Raji (cell line): Measurements from ENCODE around the gene ERC2.

Source experiments
- POLR2A ChIP-seq: IDR thresholded peaks from 2 replicates; pipeline ENCODE4 v1.6.1; 2011; ENCODE audit warnings: low read depth, low read length, control low read depth; ENCODE audit not compliant: insufficient read depth

The ERC2 gene

GRCh38 chr3:55658690-55659562 is 809.3 kb downstream of the ERC2 start:
- 0 out of 2 replicates have a peak, but pooled peaks have one; percentile 29 for TF ChIP-seq POLR2A

GRCh38 chr3:55658270-55658669 is 810.0 kb downstream of the ERC2 start:
- no peak for TF ChIP-seq POLR2A

GRCh38 chr3:55655544-55655943 is 812.7 kb downstream of the ERC2 start:
- TF ChIP-seq POLR2A = no peak

- no peak for TF ChIP-seq POLR2A
These were observed 814.0 kb downstream of the ERC2 start for GRCh38 chr3:55654123-55654760.

DNA sequence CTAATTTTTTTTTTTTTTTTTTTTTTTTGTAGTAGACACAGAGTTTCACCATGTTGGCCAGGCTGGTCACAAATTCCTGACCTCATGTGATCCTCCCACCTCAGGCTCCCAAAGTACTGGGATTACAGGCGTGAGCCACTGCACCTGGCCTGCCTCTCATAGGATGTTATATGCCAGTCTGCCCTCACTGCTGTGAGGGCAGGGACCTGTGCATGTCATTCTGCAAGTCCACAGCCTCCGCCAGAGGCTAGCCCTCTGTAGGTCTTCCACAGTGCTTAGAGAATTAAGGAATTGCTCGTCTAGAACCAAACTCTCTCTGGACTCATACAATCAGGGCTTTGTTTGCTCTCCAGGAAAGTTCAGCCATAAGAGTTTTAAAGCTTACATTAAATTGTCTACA is 817.3 kb downstream of the ERC2 start:
- TF ChIP-seq POLR2A = no peak

GRCh38 chr3:55650011-55650410 is 818.3 kb downstream of the ERC2 start:
- no peak for TF ChIP-seq POLR2A

- TF ChIP-seq POLR2A = no peak
These were observed 818.7 kb downstream of the ERC2 start for GRCh38 chr3:55649554-55649953.

GRCh38 chr3:55648591-55649318 is 819.5 kb downstream of the ERC2 start:
- TF ChIP-seq POLR2A = no peak

DNA sequence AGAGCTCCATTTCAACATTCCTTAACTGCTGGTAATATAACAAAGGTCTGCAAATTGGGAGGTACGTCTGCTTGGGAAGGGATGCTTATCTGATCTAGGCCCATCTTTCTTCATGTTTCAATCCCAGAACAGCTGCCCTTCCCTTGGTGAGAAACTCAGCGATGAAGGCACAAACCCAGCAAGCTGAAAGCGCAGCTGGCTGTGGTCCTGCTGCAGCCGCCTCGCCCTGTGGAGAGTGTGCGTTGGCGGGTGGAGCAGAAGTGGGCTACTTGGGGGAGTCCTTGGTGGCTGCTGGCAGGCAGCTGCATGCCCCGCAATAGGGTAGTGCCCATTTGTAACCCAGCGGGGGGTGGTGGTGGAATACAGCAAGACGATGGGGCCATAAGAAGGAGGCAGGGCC is 820.6 kb downstream of the ERC2 start:
- TF ChIP-seq POLR2A = no peak

DNA sequence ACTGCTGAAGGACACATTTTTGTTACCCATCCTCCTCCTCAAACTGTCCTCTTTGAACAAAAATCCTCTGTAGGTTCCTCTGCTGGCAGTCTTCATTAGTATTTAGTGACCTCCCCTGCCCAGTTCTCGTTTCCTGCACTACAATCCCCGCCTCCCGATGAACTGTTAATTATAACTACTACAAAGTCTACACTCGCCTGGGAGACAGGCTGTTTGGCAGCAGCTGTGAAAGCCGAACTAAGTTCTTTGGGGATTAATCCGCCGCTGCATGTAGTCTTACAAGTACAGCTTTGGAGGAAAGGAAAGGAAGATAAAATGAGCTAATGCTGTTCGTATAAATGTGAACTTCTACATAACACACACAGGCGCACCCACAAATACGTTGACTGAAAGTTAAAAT is 821.2 kb downstream of the ERC2 start:
- no peak for TF ChIP-seq POLR2A

- no peak for TF ChIP-seq POLR2A
These were observed 822.1 kb downstream of the ERC2 start for GRCh38 chr3:55646121-55646520.

GRCh38 chr3:55645422-55645821 is 822.8 kb downstream of the ERC2 start:
- TF ChIP-seq POLR2A = no peak

DNA sequence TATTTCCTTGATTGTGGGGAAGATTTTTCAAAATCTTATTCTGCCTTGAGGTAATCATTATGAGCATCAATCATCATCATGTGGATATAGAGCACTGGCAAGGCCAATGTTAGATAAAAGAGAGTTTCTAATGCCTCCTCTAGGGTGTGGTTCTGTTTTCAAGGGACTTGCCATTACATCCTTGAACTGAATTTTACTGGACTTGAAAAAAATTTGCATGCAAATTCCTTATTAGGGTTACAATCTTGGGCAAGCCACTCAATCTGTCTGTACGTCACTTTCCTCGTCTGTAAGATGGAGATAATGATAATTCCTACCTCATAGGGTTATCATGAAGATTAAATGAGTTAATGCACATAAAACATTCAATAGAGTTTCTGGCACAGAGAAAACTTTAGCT is 825.0 kb downstream of the ERC2 start:
- TF ChIP-seq POLR2A = no peak

DNA sequence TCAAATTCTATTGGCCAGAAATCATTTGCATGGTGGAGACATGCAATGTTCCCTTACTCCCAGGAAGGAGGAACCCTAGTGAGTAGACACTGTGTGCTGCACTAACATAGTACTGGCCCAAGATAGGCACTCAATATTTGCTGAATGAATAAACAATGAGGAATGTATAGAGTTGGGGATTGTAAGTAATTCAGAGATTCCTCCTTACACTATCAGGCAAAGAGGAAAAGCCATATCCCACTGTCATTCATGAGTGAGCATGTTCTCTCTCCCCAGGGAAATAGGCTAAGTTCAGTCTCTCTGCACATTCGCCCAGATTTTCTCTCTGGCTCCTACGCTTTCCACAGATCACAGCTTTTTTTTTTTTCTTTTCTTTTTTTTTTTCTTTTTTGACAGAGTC is 826.3 kb downstream of the ERC2 start:
- TF ChIP-seq POLR2A = no peak

DNA sequence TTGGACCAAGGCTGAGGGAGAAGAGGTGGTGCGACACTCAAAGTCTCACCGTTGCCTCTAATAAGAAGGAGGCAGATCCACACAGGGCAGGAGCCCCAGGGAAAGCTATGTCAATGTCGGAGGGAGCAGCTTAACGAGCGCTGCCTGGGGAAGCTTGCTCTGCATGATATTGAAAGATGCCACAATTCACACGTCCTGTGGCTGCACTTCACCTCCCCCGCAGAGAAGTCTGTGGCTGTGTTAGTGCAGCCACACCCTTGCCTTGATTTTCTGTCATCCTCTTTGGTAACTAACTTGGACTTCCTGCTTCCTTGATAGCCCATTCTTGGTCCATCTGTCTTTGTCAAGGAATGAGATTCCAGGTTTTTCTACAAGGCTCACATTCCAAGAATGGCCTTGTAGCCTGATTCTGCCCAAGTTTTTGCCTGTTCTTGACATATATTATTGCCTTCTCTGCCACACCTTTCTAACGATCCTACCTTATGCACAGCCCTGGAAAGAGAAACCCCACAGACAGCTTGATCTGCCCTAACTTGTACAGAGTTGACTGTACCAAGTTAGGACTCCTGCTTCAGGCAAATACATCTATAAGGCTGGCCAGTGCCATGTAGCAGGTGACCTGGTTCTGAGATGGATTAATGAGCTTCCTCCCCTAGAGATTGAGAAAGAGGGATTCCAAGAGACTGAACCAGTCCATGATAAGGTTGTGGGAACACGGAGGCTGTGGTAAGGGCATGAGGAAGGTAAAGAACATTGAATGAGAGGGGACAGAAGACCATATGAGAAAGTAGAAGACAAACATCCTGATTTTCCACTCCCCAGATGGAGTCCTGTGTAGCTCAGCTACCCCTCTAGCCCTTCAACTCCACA is 828.1 kb downstream of the ERC2 start:
- no peak for TF ChIP-seq POLR2A

GRCh38 chr3:55639143-55639542 is 829.1 kb downstream of the ERC2 start:
- no peak for TF ChIP-seq POLR2A
